HG03521 (cell line): Measurements from ENCODE around the gene HES4.
"Not testable (repeated sequence)": the region's sequence is repeated elsewhere in the genome, so short reads cannot be mapped to it uniquely, and the experiment has no call there.

Experiments used
- ATAC-seq: cut with Tn5 transposase; IDR thresholded peaks from one replicate; pipeline ENCODE4 v1.9.1; 2021; ENCODE audit warnings: mild to moderate bottlenecking, moderate library complexity; ENCODE audit not compliant: unreplicated experiment

Gene HES4

GRCh38 chr1:1033731-1034438 is 34.0 kb upstream of the HES4 start:
- no peak for ATAC-seq

- peak; percentile 75 for ATAC-seq
These were observed 33.2 kb upstream of the HES4 start for GRCh38 chr1:1033009-1033587.

- no peak for ATAC-seq
These were observed 32.5 kb upstream of the HES4 start for GRCh38 chr1:1032424-1032823.

- ATAC-seq, result no peak
These were observed 31.9 kb upstream of the HES4 start for GRCh38 chr1:1031659-1032235.

GRCh38 chr1:1030867-1031658 is 31.2 kb upstream of the HES4 start:
- ATAC-seq, result not testable (repeated sequence)

GRCh38 chr1:1027791-1028190 is 27.9 kb upstream of the HES4 start:
- no peak for ATAC-seq

- ATAC-seq, result no peak
These were observed 26.9 kb upstream of the HES4 start for GRCh38 chr1:1026599-1027413.

- ATAC-seq, result no peak
These were observed 25.8 kb upstream of the HES4 start for GRCh38 chr1:1025730-1026129.

- ATAC-seq, result no peak
These were observed 25.1 kb upstream of the HES4 start for GRCh38 chr1:1024771-1025699.

- no peak for ATAC-seq
These were observed 24.4 kb upstream of the HES4 start for GRCh38 chr1:1024149-1024770.

- no peak for ATAC-seq
These were observed 23.8 kb upstream of the HES4 start for GRCh38 chr1:1023700-1024099.

- no peak for ATAC-seq
These were observed 22.6 kb upstream of the HES4 start for GRCh38 chr1:1022302-1023009.

GRCh38 chr1:1021920-1022259 is 22.0 kb upstream of the HES4 start:
- ATAC-seq, result no peak

- no peak for ATAC-seq
These were observed 21.4 kb upstream of the HES4 start for GRCh38 chr1:1021010-1021919.

GRCh38 chr1:1020415-1021009 is 20.6 kb upstream of the HES4 start:
- ATAC-seq, result peak; percentile 8

GRCh38 chr1:1020000-1020404 is 20.1 kb upstream of the HES4 start, which contains the start of gene AGRN:
TSS of gene AGRN (plus strand) at chr1:1020120. CDS start at chr1:1020173, 53 bp downstream.
- peak; percentile 19 for ATAC-seq
